GM03348 (cell line): ENCODE results near the gene CCDC174.

Experiments used
- DNase-seq: peaks from one replicate; pipeline ENCODE4 v3.0.0; 2012; ENCODE audit warnings: low spot score

The CCDC174 gene

GRCh38 chr3:14703128-14703750 is 51.7 kb downstream of the CCDC174 start:
- DNase-seq: no peak

DNA sequence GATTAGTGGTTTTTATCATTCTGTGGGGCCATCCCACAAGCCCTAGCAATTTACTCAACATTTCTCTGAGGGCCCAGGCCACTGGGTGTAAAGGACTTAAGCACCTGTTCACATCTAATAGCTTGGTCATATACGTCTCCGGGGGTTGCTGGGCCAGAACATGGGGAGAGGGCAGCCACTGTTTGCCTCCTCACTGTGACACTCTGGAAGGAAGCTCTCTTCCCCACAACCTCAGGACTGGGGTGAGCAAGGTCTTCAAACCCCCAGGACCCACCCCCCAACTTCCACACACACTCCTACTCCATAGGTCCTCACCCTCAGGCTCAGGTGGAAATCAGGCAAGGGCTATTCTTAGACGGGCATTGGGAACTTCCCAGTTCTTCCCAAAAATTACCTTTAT is 52.2 kb downstream of the CCDC174 start:
- no peak for DNase-seq

DNA sequence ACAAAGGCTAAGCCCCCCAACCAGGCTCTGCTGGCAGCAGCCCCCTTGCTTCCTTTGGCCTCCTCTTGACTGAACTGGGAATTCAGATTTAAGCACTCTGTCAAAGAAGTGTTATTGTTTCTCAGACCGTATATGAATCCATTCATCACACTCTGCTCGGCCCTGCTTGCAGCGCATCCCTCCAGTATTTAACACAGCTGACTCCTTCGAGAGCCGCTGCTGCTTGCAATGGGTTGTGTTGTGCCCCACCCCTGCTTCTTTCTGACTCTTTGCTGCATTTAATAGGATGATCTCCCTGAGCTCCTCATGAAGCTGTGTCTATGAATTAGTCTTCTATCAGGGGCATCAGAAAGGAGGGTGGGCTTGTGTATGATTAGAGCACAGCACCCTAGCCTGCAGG is 54.5 kb downstream of the CCDC174 start:
- DNase-seq: no peak

DNA sequence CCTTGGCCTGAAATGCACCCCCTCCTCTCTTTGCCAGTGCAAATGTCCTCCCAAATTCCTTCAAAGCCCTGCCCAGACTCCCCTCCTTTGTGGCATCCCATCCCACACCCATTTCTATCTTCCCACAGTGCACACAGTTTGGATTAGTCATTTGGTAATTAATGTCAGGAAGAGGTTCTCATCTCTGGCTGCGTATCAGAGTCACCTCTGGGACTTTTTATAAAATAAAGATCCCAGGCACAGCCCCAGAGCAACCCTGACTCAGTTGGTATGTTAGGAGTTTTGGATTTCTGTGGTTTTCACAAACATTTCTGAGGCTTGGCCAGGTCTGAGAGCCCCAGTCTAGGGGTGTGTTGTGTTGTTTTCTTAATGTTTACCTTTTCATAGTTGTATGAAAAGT is 65.0 kb downstream of the CCDC174 start:
- DNase-seq: peak; percentile 43

DNA sequence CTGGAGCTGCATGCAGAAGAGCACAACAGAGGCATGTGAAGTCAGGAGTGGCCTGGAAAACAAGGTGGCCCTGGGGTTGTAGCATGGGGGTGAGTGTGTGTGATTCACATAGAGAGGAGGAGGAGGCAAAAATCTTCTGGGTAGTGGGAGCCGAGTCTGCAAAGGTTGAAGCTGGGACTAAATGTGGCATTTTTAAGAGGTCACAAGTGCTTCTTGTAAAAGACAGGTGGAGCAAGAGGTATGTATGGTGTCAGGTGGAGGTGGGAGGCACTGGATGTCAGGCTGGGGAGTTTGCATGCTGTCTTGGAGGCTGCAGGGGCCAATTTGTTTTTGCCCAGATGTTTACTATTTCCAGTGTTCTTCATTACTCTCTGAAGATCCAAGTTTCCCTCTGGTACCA is 65.7 kb downstream of the CCDC174 start:
- DNase-seq: no peak

- no peak for DNase-seq
Measured at GRCh38 chr3:14718539-14718938, 67.0 kb downstream of the CCDC174 start.

DNA sequence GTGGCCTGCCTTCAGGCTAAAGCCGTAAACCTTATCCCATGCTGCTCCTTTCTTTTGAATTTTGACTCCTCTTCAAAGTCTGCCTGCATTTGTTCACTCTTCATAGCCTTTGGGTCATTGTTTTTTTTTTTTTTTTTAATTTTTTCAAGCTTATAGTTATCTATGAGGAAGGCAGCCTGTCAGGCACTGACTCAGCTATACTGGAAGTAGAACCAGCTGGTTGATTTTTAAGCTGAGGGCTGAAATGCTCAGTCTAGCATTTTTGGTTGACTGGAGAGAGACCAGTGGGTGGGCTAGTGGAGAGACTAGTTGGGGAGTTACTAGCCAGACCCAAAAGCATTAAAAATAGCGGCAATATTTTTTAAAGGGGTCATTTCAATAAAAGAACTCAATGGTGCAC is 67.4 kb downstream of the CCDC174 start:
- DNase-seq: peak; percentile 34

DNA sequence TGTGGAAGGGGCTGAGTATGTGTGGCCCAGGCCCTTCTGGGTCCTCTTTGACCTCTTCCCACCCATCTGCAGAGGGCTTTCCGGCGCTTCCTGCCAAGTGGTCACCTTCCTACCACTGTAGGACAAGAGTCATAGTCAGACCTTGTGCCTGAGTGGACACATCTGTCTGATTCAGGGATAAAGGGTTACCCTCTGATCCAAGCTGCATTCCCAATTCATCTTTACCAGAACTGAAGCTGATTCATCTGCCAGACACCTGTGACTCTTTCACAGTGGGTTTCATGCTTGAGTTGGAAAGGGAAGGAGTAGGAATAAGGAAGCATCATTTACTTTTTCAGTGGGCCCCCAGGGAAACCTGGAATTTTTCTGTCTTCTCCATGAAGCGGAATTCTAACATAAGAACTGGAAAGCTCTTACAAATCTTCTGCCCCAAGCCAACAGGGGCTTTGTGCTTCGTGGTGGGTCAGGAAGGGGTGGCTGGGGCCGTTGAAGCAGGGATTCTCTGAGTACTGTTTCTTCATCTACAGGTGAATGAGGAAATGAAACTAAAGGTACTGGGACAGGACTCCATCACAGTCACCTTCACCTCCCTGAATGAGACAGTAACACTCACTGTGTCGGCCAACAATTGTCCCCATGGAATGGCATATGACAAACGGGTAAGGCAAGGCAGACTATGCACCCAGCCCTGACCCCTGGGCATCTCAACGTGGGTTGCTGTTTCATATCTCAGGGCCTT is 69.7 kb downstream of the CCDC174 start:
- no peak for DNase-seq
